ENCODE measurements around the gene SPN.

DNA sequence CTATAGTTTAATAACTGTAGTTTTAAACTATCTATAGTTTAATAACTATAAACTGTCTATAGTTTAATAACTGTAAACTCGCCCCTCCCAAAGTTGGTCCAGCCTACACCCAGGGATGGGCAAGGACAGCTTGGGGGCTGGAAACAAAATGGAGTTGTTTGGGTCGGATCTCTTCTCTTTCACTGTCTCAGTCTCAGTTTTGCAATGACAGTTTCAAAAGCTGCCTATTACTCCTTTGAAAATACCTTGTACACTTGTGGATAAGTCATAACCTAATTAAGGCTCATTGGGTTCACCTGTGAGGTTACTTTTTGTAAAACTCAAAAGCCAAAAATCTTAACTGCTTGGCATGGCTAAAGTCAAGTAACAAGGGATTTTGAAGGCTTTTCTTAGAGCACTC, 51.3 kb downstream of the SPN start:
- TF ChIP-seq, protein P1, sequence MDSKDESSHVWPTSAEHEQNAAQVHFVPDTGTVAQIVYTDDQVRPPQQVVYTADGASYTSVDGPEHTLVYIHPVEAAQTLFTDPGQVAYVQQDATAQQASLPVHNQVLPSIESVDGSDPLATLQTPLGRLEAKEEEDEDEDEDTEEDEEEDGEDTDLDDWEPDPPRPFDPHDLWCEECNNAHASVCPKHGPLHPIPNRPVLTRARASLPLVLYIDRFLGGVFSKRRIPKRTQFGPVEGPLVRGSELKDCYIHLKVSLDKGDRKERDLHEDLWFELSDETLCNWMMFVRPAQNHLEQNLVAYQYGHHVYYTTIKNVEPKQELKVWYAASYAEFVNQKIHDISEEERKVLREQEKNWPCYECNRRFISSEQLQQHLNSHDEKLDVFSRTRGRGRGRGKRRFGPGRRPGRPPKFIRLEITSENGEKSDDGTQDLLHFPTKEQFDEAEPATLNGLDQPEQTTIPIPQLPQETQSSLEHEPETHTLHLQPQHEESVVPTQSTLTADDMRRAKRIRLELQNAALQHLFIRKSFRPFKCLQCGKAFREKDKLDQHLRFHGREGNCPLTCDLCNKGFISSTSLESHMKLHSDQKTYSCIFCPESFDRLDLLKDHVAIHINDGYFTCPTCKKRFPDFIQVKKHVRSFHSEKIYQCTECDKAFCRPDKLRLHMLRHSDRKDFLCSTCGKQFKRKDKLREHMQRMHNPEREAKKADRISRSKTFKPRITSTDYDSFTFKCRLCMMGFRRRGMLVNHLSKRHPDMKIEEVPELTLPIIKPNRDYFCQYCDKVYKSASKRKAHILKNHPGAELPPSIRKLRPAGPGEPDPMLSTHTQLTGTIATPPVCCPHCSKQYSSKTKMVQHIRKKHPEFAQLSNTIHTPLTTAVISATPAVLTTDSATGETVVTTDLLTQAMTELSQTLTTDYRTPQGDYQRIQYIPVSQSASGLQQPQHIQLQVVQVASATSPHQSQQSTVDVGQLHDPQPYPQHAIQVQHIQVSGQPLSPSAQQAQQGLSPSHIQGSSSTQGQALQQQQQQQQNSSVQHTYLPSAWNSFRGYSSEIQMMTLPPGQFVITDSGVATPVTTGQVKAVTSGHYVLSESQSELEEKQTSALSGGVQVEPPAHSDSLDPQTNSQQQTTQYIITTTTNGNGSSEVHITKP (IDR thresholded peaks at IDR 0.05; ENCODE audit: partially characterized antibody), result no peak
- TF ChIP-seq KLF16 (IDR thresholded peaks at IDR 0.05) (no peak), HDGF (IDR thresholded peaks at IDR 0.05) (no peak), BDP1 (IDR thresholded peaks at IDR 0.05; ENCODE audit: insufficient read depth, insufficient read length) (no peak), KLF13 (tag; IDR thresholded peaks at IDR 0.05; ENCODE audit: borderline replicate concordance, low read depth) (no peak), PCBP1 (IDR thresholded peaks at IDR 0.05; ENCODE audit: low read depth, low read length, poor library complexity, severe bottlenecking) (no peak), TCF7L2 (IDR thresholded peaks at IDR 0.05; ENCODE audit: low read depth, low read length) (no peak), MXI1 (IDR thresholded peaks at IDR 0.05; ENCODE audit: low read depth, low read length) (no peak), CXXC5 (CRISPR knock-in tag; IDR thresholded peaks at IDR 0.05) (no peak)
- TF ChIP-seq, protein P2, sequence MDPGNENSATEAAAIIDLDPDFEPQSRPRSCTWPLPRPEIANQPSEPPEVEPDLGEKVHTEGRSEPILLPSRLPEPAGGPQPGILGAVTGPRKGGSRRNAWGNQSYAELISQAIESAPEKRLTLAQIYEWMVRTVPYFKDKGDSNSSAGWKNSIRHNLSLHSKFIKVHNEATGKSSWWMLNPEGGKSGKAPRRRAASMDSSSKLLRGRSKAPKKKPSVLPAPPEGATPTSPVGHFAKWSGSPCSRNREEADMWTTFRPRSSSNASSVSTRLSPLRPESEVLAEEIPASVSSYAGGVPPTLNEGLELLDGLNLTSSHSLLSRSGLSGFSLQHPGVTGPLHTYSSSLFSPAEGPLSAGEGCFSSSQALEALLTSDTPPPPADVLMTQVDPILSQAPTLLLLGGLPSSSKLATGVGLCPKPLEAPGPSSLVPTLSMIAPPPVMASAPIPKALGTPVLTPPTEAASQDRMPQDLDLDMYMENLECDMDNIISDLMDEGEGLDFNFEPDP (CRISPR knock-in tag; IDR thresholded peaks at IDR 0.05), result no peak
- TF ChIP-seq, protein P3, sequence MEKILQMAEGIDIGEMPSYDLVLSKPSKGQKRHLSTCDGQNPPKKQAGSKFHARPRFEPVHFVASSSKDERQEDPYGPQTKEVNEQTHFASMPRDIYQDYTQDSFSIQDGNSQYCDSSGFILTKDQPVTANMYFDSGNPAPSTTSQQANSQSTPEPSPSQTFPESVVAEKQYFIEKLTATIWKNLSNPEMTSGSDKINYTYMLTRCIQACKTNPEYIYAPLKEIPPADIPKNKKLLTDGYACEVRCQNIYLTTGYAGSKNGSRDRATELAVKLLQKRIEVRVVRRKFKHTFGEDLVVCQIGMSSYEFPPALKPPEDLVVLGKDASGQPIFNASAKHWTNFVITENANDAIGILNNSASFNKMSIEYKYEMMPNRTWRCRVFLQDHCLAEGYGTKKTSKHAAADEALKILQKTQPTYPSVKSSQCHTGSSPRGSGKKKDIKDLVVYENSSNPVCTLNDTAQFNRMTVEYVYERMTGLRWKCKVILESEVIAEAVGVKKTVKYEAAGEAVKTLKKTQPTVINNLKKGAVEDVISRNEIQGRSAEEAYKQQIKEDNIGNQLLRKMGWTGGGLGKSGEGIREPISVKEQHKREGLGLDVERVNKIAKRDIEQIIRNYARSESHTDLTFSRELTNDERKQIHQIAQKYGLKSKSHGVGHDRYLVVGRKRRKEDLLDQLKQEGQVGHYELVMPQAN (IDR thresholded peaks at IDR 0.05; ENCODE audit: borderline replicate concordance), result no peak
- TF ChIP-seq, protein P4, sequence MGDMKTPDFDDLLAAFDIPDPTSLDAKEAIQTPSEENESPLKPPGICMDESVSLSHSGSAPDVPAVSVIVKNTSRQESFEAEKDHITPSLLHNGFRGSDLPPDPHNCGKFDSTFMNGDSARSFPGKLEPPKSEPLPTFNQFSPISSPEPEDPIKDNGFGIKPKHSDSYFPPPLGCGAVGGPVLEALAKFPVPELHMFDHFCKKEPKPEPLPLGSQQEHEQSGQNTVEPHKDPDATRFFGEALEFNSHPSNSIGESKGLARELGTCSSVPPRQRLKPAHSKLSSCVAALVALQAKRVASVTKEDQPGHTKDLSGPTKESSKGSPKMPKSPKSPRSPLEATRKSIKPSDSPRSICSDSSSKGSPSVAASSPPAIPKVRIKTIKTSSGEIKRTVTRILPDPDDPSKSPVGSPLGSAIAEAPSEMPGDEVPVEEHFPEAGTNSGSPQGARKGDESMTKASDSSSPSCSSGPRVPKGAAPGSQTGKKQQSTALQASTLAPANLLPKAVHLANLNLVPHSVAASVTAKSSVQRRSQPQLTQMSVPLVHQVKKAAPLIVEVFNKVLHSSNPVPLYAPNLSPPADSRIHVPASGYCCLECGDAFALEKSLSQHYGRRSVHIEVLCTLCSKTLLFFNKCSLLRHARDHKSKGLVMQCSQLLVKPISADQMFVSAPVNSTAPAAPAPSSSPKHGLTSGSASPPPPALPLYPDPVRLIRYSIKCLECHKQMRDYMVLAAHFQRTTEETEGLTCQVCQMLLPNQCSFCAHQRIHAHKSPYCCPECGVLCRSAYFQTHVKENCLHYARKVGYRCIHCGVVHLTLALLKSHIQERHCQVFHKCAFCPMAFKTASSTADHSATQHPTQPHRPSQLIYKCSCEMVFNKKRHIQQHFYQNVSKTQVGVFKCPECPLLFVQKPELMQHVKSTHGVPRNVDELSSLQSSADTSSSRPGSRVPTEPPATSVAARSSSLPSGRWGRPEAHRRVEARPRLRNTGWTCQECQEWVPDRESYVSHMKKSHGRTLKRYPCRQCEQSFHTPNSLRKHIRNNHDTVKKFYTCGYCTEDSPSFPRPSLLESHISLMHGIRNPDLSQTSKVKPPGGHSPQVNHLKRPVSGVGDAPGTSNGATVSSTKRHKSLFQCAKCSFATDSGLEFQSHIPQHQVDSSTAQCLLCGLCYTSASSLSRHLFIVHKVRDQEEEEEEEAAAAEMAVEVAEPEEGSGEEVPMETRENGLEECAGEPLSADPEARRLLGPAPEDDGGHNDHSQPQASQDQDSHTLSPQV (IDR thresholded peaks at IDR 0.05), result no peak
- TF ChIP-seq, protein P5, sequence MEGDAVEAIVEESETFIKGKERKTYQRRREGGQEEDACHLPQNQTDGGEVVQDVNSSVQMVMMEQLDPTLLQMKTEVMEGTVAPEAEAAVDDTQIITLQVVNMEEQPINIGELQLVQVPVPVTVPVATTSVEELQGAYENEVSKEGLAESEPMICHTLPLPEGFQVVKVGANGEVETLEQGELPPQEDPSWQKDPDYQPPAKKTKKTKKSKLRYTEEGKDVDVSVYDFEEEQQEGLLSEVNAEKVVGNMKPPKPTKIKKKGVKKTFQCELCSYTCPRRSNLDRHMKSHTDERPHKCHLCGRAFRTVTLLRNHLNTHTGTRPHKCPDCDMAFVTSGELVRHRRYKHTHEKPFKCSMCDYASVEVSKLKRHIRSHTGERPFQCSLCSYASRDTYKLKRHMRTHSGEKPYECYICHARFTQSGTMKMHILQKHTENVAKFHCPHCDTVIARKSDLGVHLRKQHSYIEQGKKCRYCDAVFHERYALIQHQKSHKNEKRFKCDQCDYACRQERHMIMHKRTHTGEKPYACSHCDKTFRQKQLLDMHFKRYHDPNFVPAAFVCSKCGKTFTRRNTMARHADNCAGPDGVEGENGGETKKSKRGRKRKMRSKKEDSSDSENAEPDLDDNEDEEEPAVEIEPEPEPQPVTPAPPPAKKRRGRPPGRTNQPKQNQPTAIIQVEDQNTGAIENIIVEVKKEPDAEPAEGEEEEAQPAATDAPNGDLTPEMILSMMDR (IDR thresholded peaks at IDR 0.05 in 2 of 3, conservative IDR thresholded peaks at IDR 0.05 in 1 of 3; ENCODE audit: insufficient read depth in 2 of 3, low read depth in 1 of 3, low read length in 3 of 3), result no peak
